HepG2 (cell line): Measurements from ENCODE around the gene WDR27. TPM values are rescaled to one million over a fixed set of nuclear protein-coding genes. Genes with fewer than 3 reads are reported as not detected.

Source experiments
- ATAC-seq: fragments of 200-7000 bp; cut with Tn5 transposase; 3 replicates; pipeline ENCODE4 v1.9.1; 2020; ENCODE audit warnings: mild to moderate bottlenecking, moderate library complexity
- BruUV-seq: library from RNA; stranded (reverse); fragments of 400-500 nt; replicated peaks from 2 replicates; lab custom pipeline; 2021; lab: Mats Ljungman, UMichigan
- CTCF ChIA-PET: fragments of 300-600 bp; formaldehyde crosslinking; extraction: SDS; loops from one replicate; lab custom pipeline; 2021; ENCODE audit warnings: low total read pairs, inconsistent platforms, low intra/inter-chr PET ratio; lab: Yijun Ruan, JAX
- POLR2A ChIA-PET: fragments of 350-600 bp; sonication (Branson Sonifier 250); formaldehyde crosslinking; loops from one replicate; lab custom pipeline; 2020; ENCODE audit warnings: antibody characterized with exemption, inconsistent platforms; lab: Yijun Ruan, JAX
- DNase-seq: peaks from one replicate; pipeline ENCODE4 v3.0.0-alpha.2; 2015; ENCODE audit warnings: low spot score
- FAIRE-seq: peaks from 3 replicates; lab custom pipeline; 2011; peaks lifted over from hg19 to GRCh38; lab: Jason Lieb, UNC
- H2AFZ ChIP-seq: one replicate; pipeline ENCODE4 v1.6.1; 2011; ENCODE audit warnings: low read length, inconsistent platforms
- H3K27ac ChIP-seq: fragments of 300-600 bp; 3 replicates; pipeline ENCODE4 v1.8.0; 2011; ENCODE audit warnings: mixed run types, mild to moderate bottlenecking, mixed read lengths, low read length, inconsistent platforms; ENCODE audit not compliant: insufficient read depth; ENCODE audit errors: extremely low read length
- H3K27me3 ChIP-seq, 2 experiments: fragments of 200-600 bp in 1 of 2; 2 replicates in 1 of 2; 3 replicates in 1 of 2; pipeline versions ENCODE4 v1.6.0 to v1.8.0; 2011; ENCODE audit warnings: low read length in 2 of 2, mild to moderate bottlenecking in 2 of 2, moderate library complexity in 2 of 2, inconsistent platforms in 1 of 2; ENCODE audit not compliant: insufficient read depth in 2 of 2, control insufficient read depth in 1 of 2
- H3K36me3 ChIP-seq, 2 experiments: fragments of 200-600 bp in 1 of 2; replicated peaks in 1 of 2; 2 replicates in 1 of 2; 3 replicates in 1 of 2; pipeline versions ENCODE4 v1.5.1 to v1.8.0; 2011; ENCODE audit warnings: low read length in 2 of 2, inconsistent platforms in 1 of 2; ENCODE audit not compliant: insufficient read depth in 2 of 2, control insufficient read depth in 1 of 2
- H3K4me1 ChIP-seq: 2 replicates; pipeline ENCODE4 v1.5.1; 2012; ENCODE audit warnings: low read length, inconsistent platforms; ENCODE audit not compliant: insufficient read depth
- H3K4me2 ChIP-seq: 2 replicates; pipeline ENCODE4 v1.6.0; 2011; ENCODE audit warnings: low read depth, low read length, inconsistent platforms
- H3K4me3 ChIP-seq, 3 experiments: fragments of 200-600 bp in 1 of 3; sonication (generic), shearing (Covaris generic) in 1 of 3; replicated peaks in 1 of 3; 2 replicates each; pipeline ENCODE4 v1.5.1; 2011 to 2016; ENCODE audit warnings: low read length in 3 of 3, inconsistent platforms in 2 of 3, low read depth in 2 of 3, mild to moderate bottlenecking in 2 of 3, control low read depth in 1 of 3, mixed read lengths in 1 of 3; ENCODE audit not compliant: insufficient read depth in 1 of 3
- H3K79me2 ChIP-seq: one replicate; pipeline ENCODE4 v1.6.1; 2011; ENCODE audit warnings: low read length, inconsistent platforms; ENCODE audit not compliant: insufficient read depth
- H3K9ac ChIP-seq: 2 replicates; pipeline ENCODE4 v1.6.0; 2011; ENCODE audit warnings: mild to moderate bottlenecking, low read depth, low read length, inconsistent platforms; ENCODE audit not compliant: insufficient read depth
- H3K9me3 ChIP-seq: 2 replicates; pipeline ENCODE4 v1.5.1; 2012; ENCODE audit warnings: mild to moderate bottlenecking, low read length
- H4K20me1 ChIP-seq: 2 replicates; pipeline ENCODE4 v1.6.0; 2011; ENCODE audit warnings: inconsistent platforms, mild to moderate bottlenecking, low read length, moderate library complexity; ENCODE audit not compliant: insufficient read depth
- ATF1 ChIP-seq: IDR thresholded peaks from 2 replicates; pipeline ENCODE4 v1.6.1; 2016; ENCODE audit warnings: mild to moderate bottlenecking, control low read depth
- BORCS8-MEF2B ChIP-seq: sonication (generic); formaldehyde crosslinking; IDR thresholded peaks from 2 replicates; pipeline ENCODE4 v1.8.0; 2022; ENCODE audit warnings: mild to moderate bottlenecking, missing genetic modification reagents
- CEBPB ChIP-seq: IDR thresholded peaks from 2 replicates; pipeline ENCODE4 v1.6.1; 2011; ENCODE audit warnings: low read depth, low read length, improper control_type of control experiment, borderline replicate concordance
- NFIB ChIP-seq: sonication (generic); formaldehyde crosslinking; IDR thresholded peaks from 2 replicates; pipeline ENCODE4 v1.9.0; 2021; ENCODE audit warnings: missing genetic modification reagents, mild to moderate bottlenecking, borderline replicate concordance
- SMARCC2 ChIP-seq: fragments of 450-650 bp; IDR thresholded peaks from 2 replicates; pipeline ENCODE4 v1.6.1; 2017; ENCODE audit warnings: antibody characterized with exemption, mild to moderate bottlenecking
- ZNF33A ChIP-seq: sonication (generic); formaldehyde crosslinking; IDR thresholded peaks from 2 replicates; pipeline ENCODE4 v1.5.1; 2020; ENCODE audit warnings: missing genetic modification reagents, mild to moderate bottlenecking, moderate library complexity, borderline replicate concordance
- ZNF468 ChIP-seq: sonication (generic); formaldehyde crosslinking; IDR thresholded peaks from 2 replicates; pipeline ENCODE4 v1.8.0; 2022; ENCODE audit warnings: mild to moderate bottlenecking, moderate library complexity, missing genetic modification reagents
- ZNF543 ChIP-seq: sonication (generic); formaldehyde crosslinking; IDR thresholded peaks from 2 replicates; pipeline ENCODE4 v1.4.0; 2020; ENCODE audit warnings: mild to moderate bottlenecking, missing genetic modification reagents
- ZNF674 ChIP-seq: sonication (generic); formaldehyde crosslinking; IDR thresholded peaks from 2 replicates; pipeline ENCODE4 v1.5.0; 2020; ENCODE audit warnings: low read depth, mild to moderate bottlenecking, missing genetic modification reagents
- WGBS: methylation state at CpG from one replicate; pipeline ENCODE4 v1.1.6; 2017; ENCODE audit warnings: low lambda C conversion rate; 5-methylcytosine and 5-hydroxymethylcytosine counted together
- in situ Hi-C: cut with HindIII; loops from 2 replicates; pipeline ENCODE4 v1.10.0; 2017; ENCODE audit warnings: low pct_unique_long_range_greater_than_20kb; ENCODE audit not compliant: extremely low pct_ligation_motif_present
- intact Hi-C: fragments of 100-400 bp; cut with micrococcal nuclease; formaldehyde crosslinking; loops from one replicate; pipeline ENCODE4 v1.10.0; 2022; ENCODE audit not compliant: unreplicated experiment
- polyA plus RNA-seq, 8 experiments: library from polyadenylated mRNA; depleted of rRNA in 3 of 8; stranded (reverse) in 7 of 8; unstranded in 1 of 8; fragments of >200 nt; fragmentation: Illumina TruSeq in 4 of 8; extraction: Trizol in 4 of 8; gene quantifications; 2 replicates each; pipeline versions ENCODE4 v1.2.1 to v1.2.3, GENCODE V29; 2011 to 2016; ENCODE audit warnings: low read depth in 4 of 8, missing spikeins in 1 of 8, mixed read lengths in 1 of 8; ENCODE audit not compliant: insufficient read depth in 1 of 8
- total RNA-seq, 5 experiments: library from RNA; depleted of rRNA; stranded (reverse); fragments of >200 nt; fragmentation: Illumina TruSeq; extraction: Trizol; gene quantifications; 2 replicates each; pipeline ENCODE4 v1.2.3, GENCODE V29; 2016; ENCODE audit warnings: low read depth in 1 of 5
- TF ChIP-seq, protein P1 (sequence below): sonication (generic); formaldehyde crosslinking; IDR thresholded peaks from 2 replicates; pipeline ENCODE4 v1.8.1; 2023; ENCODE audit warnings: missing genetic modification reagents, mild to moderate bottlenecking, borderline replicate concordance
- TF ChIP-seq, protein P2 (sequence below): sonication (generic); formaldehyde crosslinking; IDR thresholded peaks from 2 replicates; pipeline ENCODE4 v1.4.0; 2020; ENCODE audit warnings: mild to moderate bottlenecking, low read depth, missing genetic modification reagents

The WDR27 gene
- total and polyA plus RNA-seq, 2 of the 13 experiments (the other 11 are each of a cell fraction or from before 2014, with no cell fraction given): 34.1 to 80.3 TPM

DNA sequence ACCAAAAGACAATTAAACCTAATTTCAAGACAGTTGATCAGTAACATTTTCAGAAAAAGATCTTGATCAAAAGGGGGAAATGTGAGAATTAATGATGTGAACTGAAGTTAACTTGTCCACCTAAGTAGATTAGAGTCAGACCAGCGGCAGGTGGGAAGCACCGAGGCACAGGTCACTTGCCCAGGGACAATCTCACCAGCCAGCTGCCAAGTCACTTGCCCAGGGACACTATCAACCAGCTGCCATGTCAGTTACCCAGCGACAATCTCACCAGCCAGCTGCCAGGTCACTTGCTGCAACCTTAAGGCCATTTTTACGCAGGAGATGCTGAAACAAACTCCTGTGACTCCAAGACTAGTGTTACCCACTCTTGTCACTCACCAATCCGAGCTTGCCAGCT lies 260.5 kb downstream of the WDR27 start:
- no peaks in the 10 kb centered on the region for H3K79me2 ChIP-seq
- no peak overlapping the region for H3K4me3 ChIP-seq
- TF ChIP-seq ZNF543 (CRISPR knock-in tag) (no peak), SMARCC2 (no peak), BORCS8-MEF2B (CRISPR knock-in tag) (no peak), ZNF33A (CRISPR knock-in tag) (no peak)
- TF ChIP-seq, protein P1, sequence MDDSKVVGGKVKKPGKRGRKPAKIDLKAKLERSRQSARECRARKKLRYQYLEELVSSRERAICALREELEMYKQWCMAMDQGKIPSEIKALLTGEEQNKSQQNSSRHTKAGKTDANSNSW (CRISPR knock-in tag): no peak
- ATAC-seq: no peak
- no peak for DNase-seq
- no peak overlapping the region for H3K27ac ChIP-seq
- POLR2A ChIA-PET: no interaction called here
- H3K4me1 ChIP-seq: no peaks in the 10 kb centered on the region
- CTCF ChIA-PET: no interaction called here
- in situ Hi-C loops (no loop called here), intact Hi-C loops (no loop called here)
- H3K36me3 ChIP-seq: no peaks in the 10 kb centered on the region
- FAIRE-seq: no peak
- H3K4me2 ChIP-seq: no peak overlapping the region
- H3K27me3 ChIP-seq: peaks cover 0 to 5% of the 10 kb centered on the region in 2 experiments; a peak in 2 of 5 replicates
- H3K9me3 ChIP-seq: no peaks in the 10 kb centered on the region
- H4K20me1 ChIP-seq: no peaks in the 10 kb centered on the region
- 6% methylated on average over 5 of the region's 5 CpGs for WGBS
- H2AFZ ChIP-seq: no peak overlapping the region
- no peak overlapping the region for H3K9ac ChIP-seq
- no TSS peak for BruUV-seq

DNA sequence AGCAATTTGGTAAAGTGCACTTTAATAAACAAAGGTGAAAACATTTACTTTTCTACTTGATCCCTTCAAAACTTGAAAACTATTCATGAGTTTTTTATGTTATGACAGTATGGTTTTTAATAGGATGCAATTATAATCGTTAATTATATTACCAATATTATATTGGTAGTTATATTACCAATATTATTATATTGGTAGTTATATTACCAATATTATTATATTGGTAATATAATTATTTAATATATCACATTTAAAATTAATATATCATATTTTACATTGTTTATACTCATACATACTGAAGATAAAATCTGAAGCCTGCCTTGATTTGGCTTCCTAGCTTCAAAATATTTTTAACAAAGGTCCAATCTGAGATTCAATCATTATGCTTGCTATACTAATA lies 262.1 kb downstream of the WDR27 start:
- Histone ChIP-seq H3K9ac (no peak overlapping the region), H3K27ac (no peak overlapping the region), H3K9me3 (peaks cover 10% of the 10 kb centered on the region; the same call in 1 of the 2 replicates), H3K79me2 (no peaks in the 10 kb centered on the region), H3K4me3 (no peak overlapping the region), H4K20me1 (no peaks in the 10 kb centered on the region), H3K4me1 (no peaks in the 10 kb centered on the region), H2AFZ (no peak overlapping the region), H3K27me3 (peaks cover 0 to 5% of the 10 kb centered on the region in 2 experiments; a peak in 1 of 5 replicates), H3K36me3 (no peaks in the 10 kb centered on the region), H3K4me2 (no peak overlapping the region)
- CTCF ChIA-PET: no interaction called here
- ATAC-seq (no peak), DNase-seq (no peak), FAIRE-seq (no peak)
- intact Hi-C loops: no loop called here
- POLR2A ChIA-PET: no interaction called here
- no TSS peak for BruUV-seq
- WGBS: 2% methylated on average over 1 of the region's 1 CpG
- TF ChIP-seq NFIB (CRISPR knock-in tag) (no peak), ZNF468 (CRISPR knock-in tag) (no peak), CEBPB (no peak), ATF1 (no peak), ZNF674 (CRISPR knock-in tag) (no peak)
- TF ChIP-seq, protein P2, sequence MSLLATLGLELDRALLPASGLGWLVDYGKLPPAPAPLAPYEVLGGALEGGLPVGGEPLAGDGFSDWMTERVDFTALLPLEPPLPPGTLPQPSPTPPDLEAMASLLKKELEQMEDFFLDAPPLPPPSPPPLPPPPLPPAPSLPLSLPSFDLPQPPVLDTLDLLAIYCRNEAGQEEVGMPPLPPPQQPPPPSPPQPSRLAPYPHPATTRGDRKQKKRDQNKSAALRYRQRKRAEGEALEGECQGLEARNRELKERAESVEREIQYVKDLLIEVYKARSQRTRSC: no peak
- in situ Hi-C loops: no loop called here
